Measurements from ENCODE around the gene DNAJC30. TPM values are rescaled to one million over a fixed set of nuclear protein-coding genes. Genes with fewer than 3 reads are reported as not detected.

Gene DNAJC30
- total and polyA plus RNA-seq, 11 donors: 6.8 to 21.1 (median 14.0) TPM

DNA sequence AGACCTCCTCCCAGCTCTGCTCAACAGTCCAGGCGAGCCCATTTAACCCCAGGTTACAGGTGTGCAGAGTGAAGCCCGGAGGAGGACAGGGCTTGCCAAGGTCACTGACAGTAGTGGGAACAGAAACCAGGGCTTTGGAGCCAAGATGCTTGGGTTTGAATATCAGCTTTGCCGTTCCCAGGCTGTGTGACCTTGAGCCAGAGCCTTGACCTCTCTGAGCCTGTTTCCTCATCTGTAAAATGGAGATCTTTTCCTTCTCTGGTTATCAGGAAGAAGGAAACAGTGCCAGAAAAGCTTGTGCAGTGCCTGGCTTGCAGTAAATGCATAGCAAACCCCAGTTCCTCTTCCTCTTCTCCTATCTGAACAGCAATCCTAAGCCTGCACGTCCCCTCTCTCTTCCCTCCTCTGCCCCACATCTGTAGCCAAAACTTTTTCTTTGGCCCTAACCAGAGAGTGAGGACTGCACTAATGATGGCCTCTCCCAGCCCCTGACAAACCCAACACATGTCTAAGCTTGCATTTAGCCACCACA, 37.5 kb downstream of the DNAJC30 start:
- no peak for ATAC-seq
- Histone ChIP-seq H3K4me1 (peaks cover 0 to 11% (median 1%) of the 10 kb centered on the region in 12 donors), H3K27me3 (peaks cover 11 to 55% (median 23%) of the 10 kb centered on the region in 9 donors), H3K36me3 (no peaks in the 10 kb centered on the region), H3K9me3 (peaks cover 0 to 14% (median 2%) of the 10 kb centered on the region in 12 donors), H3K4me3 (no peak overlapping the region), H3K27ac (no peak overlapping the region)
- WGBS, 4 donors: 39 to 57% (median 42%) methylated on average over 3 to 4 of the region's 4 CpGs
- DNase-seq: no peak
- intact Hi-C loops (cut with DNase I): no loop called here
- TF ChIP-seq, protein P1, sequence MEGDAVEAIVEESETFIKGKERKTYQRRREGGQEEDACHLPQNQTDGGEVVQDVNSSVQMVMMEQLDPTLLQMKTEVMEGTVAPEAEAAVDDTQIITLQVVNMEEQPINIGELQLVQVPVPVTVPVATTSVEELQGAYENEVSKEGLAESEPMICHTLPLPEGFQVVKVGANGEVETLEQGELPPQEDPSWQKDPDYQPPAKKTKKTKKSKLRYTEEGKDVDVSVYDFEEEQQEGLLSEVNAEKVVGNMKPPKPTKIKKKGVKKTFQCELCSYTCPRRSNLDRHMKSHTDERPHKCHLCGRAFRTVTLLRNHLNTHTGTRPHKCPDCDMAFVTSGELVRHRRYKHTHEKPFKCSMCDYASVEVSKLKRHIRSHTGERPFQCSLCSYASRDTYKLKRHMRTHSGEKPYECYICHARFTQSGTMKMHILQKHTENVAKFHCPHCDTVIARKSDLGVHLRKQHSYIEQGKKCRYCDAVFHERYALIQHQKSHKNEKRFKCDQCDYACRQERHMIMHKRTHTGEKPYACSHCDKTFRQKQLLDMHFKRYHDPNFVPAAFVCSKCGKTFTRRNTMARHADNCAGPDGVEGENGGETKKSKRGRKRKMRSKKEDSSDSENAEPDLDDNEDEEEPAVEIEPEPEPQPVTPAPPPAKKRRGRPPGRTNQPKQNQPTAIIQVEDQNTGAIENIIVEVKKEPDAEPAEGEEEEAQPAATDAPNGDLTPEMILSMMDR (IDR thresholded peaks at IDR 0.05): no peak
- no peak for TF ChIP-seq POLR2A (IDR thresholded peaks at IDR 0.05)

DNA sequence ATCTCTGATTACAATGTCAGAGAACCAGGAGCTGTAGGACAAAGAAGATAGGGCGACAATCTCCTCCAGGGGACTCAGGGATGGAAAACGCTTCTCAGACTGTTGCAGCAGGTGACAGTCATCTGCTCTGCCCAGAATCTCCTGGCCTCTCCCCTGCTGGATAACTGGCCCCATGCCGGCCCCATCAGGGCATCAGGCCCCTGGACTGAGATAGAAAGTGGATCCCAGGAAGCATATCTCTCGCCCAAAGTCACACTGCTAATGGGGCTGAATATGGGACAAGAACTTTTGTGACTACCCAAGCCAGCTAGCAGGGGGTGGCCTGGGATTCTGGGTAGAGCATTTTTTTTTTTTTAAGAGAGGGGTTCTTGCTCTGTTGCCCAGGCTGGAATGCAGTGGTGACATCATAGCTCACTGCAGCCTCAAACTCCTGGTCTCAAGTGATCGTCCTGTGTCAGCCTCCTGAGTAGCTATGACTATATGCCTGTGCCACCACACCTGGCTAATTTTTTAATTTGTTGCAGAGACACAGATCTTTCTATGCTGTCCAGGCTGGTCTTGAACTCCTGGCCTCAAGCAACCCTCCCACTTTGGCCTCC, 38.5 kb downstream of the DNAJC30 start:
- no peak for DNase-seq
- no peaks in the 10 kb centered on the region for H3K36me3 ChIP-seq
- peaks cover 0 to 11% (median 1%) of the 10 kb centered on the region in 12 donors for H3K4me1 ChIP-seq
- TF ChIP-seq POLR2A (IDR thresholded peaks at IDR 0.05): no peak
- TF ChIP-seq, protein P1 (IDR thresholded peaks at IDR 0.05): no peak
- no peak overlapping the region for H3K4me3 ChIP-seq
- WGBS, 4 donors: 30 to 47% (median 36%) methylated on average over 5 of the region's 5 CpGs
- peaks cover 11 to 51% (median 23%) of the 10 kb centered on the region in 9 donors for H3K27me3 ChIP-seq
- H3K27ac ChIP-seq: no peak overlapping the region
- peaks cover 0 to 14% (median 2%) of the 10 kb centered on the region in 12 donors for H3K9me3 ChIP-seq
- intact Hi-C loops (cut with DNase I): no loop called here
- no peak for ATAC-seq

DNA sequence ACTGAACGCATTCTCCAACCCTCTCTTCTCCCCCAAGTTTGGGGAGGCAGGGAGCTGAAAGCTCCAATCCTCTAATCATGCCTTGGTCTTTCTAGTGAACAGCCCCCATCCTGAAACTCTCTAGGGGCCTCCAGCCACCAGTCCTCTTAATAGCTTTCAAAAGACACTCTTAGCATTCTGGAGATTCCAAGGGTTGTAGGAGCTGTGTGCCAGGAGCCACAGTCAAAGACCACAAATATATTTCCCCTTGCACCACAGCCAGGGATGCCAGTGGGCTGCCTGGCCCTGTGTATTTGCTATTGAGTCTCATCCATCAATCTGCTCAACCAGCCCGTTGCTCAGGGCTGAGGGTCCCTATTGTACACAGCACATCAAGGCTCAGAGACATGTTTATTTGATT, 40.4 kb downstream of the DNAJC30 start:
- intact Hi-C loops (cut with DNase I): no loop called here
- no peak overlapping the region for H3K27ac ChIP-seq
- TF ChIP-seq POLR2A (IDR thresholded peaks at IDR 0.05): no peak
- TF ChIP-seq, protein P1 (IDR thresholded peaks at IDR 0.05): no peak
- no peaks in the 10 kb centered on the region for H3K36me3 ChIP-seq
- peaks cover 0 to 14% (median 2%) of the 10 kb centered on the region in 12 donors for H3K9me3 ChIP-seq
- ATAC-seq: no peak
- no peak overlapping the region for H3K4me3 ChIP-seq
- WGBS, 4 donors: 45 to 76% (median 68%) methylated on average over 2 of the region's 2 CpGs
- no peak for DNase-seq
- peaks cover 6 to 36% (median 14%) of the 10 kb centered on the region in 9 donors for H3K27me3 ChIP-seq
- H3K4me1 ChIP-seq: peaks cover 0 to 7% (median under 1%) of the 10 kb centered on the region in 12 donors

- H3K9me3 ChIP-seq: peaks cover 0 to 14% (median 2%) of the 10 kb centered on the region in 12 donors
- H3K27ac ChIP-seq: no peak overlapping the region
- no peak for TF ChIP-seq POLR2A (IDR thresholded peaks at IDR 0.05)
- TF ChIP-seq, protein P1 (IDR thresholded peaks at IDR 0.05): no peak
- ATAC-seq (no peak), DNase-seq (no peak)
- peaks cover 0 to 24% (median 4%) of the 10 kb centered on the region in 9 donors for H3K27me3 ChIP-seq
- intact Hi-C loops (cut with DNase I): no loop called here
- WGBS, 4 donors: 52 to 64% (median 58%) methylated on average over 3 of the region's 3 CpGs
- H3K4me1 ChIP-seq: no peaks in the 10 kb centered on the region
- H3K36me3 ChIP-seq: no peaks in the 10 kb centered on the region
- H3K4me3 ChIP-seq: no peak overlapping the region
Measured at GRCh38 chr7:73638911-73639310, 44.3 kb downstream of the DNAJC30 start.
